Stimulated activated CD8-positive, alpha-beta memory T cell treated with anti-CD3 and anti-CD28 coated beads, Interleukin-15, amount 100 ng/mL, for 1 hour (primary cell): ENCODE results near the gene CLDN24.

ENCODE experiments used
- DNase-seq: peaks from one replicate; pipeline ENCODE4 v3.0.0-alpha.2; 2020; ENCODE audit warnings: low read depth

CLDN24 gene

DNA sequence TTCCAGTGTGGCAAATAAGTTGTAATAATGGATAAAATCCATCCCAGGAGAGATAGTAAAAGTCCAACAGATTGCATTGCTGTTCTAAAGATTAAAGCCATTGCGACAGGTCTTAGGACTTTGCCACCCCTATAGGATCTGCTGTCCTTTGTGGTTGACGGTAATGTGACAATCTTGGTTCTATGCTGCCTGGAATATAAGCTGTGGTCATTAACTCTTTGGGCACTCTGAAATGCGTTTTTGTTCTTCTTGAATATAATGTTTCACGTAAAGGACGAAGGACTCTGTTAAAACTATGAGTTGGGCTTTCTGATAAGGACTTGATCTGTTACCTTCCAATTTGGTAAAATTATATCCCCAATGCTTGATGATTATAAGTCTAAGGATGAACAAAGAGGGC is at the start of gene CLDN24:
CLDN24 (minus strand) TSS at position 101 of the 400 bp plus-strand sequence; CDS start at position 101, 0 bp downstream.
- no peak for DNase-seq

- DNase-seq: no peak
Observed at GRCh38 chr4:183370786-183371185, 48.6 kb upstream of the CLDN24 start.

GRCh38 chr4:183369073-183369472 is 46.8 kb upstream of the CLDN24 start:
- no peak for DNase-seq

DNA sequence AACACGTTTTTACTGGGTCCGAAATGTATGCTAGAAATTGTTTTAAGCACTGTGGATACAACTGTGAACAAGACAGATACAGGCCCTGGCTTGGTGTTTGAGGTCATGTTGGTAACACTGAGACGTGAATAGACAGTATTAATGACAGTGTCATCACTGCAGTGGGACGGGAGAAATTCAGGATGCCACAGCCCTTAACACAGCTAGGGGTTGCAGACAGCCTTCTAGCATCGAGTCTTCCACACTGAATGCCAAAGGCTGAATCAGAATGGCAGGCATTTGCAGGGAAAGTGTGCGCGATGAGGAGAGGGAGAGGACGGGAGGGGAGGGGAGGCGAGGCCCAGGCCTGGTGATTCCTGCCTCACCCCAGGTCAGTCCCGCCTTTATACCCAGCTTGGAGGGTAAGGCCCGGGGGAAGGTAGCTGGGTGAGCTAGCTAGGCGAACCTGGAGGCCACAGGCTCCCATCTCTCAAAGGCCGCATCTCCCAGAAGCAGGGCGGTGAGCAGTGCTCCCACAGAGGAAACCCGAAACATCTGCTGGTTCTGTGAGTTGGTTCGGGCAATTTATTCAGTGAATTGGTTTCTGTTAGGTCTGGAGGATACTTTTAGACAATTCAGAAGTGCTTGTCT is 44.1 kb upstream of the CLDN24 start:
- DNase-seq: no peak

- DNase-seq: no peak
Observed at GRCh38 chr4:183364025-183364424, 41.8 kb upstream of the CLDN24 start.

DNA sequence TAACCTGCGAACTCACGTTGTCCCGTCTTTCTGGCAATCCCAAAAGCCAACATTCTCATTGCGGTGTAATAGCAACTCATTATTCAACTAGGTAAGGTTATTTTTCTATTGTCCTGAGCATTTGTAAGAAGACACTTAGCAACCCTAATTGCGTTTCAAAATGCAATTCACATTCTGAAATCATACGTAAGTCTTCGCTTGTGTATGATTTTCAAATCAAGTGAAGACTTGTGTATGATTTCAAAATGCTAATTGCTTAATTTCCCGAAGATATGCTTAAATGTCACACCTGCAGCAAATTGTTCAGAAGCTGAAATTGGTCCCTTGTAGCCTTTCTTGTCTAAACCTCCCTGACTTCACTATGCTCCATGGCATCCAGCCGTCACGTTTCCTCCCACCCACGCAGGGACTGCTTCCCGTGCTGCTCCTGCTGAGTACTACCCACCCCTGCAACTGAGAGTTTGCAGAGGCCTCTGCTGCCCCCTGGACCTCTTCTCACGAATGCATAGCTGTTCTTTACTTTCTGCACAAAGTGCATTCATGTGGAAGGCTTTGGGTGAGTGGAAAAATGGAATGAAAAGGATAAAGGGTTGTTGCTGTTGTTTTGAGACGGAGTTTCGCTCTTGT is 40.8 kb upstream of the CLDN24 start:
- no peak for DNase-seq

DNA sequence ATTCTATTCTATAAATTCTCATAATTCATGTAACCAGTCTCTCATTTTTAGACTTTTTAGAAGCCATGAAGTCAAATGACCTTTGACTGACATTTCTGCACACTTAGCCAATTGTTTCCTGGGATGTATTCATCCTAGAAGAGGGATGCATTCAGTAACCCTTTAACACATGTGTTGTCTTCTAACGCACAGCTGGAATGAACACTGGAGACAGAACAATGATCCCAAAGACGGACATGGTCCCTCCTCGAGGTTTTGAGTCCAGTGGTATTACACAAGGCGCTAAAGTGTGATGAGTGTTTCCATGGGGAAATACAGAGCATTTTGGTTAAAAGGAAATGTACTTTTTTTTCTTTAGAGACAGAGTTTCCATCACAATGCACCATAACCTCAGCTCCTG is 39.8 kb upstream of the CLDN24 start:
- no peak for DNase-seq

GRCh38 chr4:183360161-183360919 is 38.1 kb upstream of the CLDN24 start:
- no peak for DNase-seq

DNA sequence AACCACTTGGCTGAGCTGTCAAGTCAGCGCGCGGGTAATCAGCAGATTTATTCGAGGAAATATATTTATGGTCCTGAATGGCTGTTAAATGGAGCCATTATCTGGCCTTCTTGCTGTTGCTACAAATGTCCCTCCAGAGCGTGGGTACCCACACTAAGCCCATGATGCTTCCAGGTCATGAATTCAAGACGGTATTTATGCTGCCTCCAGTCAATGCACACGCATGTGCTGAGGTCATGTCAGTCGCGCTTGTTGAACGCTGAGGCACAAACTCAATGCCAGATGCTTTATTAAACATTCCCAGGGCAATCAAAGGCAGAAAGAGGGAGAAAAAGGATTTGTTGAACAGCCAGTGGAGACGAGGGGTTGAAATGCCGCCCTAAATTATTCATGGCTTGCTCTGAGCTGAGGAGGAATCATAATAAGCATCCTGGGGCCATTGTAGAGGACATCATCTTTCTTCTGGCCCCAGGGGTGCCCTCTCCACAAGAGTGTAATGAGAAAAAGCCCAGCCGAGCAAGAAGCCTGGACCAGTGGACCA is 36.1 kb upstream of the CLDN24 start:
- DNase-seq: no peak

GRCh38 chr4:183356931-183357675 is 34.9 kb upstream of the CLDN24 start:
- no peak for DNase-seq

DNA sequence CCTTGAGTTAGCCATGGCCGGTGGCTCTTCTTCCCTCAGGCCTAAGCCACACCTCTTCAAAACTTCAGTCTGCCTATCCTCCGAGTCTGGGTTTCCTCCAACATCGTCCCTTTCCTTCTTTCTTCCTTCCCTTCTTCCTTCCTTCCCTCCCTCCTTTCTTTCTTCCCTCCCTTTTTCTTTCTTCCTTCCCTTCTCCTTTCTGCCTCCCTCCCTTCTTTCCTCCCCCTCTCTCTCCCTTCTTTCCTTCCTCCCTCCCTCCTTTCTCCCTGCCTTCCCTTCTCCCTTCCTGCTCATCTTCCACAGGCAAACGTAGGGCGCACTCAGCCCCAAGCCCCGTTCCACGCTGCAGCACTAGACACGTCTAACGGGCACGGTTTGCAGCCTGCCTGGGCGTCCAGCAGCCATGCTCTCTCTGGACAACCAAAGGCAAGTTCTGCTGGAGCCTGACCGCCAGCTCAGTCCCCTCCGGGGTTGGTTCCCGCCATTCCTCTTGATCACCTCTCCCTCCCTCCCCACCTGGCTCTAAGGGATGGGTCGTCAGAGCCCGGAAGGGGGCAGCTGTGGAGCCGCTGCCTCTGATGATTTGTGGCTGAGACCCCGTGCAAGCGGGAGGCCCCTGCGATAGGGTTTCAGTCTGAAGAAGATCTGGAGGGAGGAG is 34.1 kb upstream of the CLDN24 start:
- no peak for DNase-seq

- no peak for DNase-seq
Observed at GRCh38 chr4:183355405-183355804, 33.2 kb upstream of the CLDN24 start.

- no peak for DNase-seq
Observed at GRCh38 chr4:183354219-183354618, 32.0 kb upstream of the CLDN24 start.

GRCh38 chr4:183353557-183353956 is 31.3 kb upstream of the CLDN24 start:
- no peak for DNase-seq

- no peak for DNase-seq
Observed at GRCh38 chr4:183352546-183352945, 30.3 kb upstream of the CLDN24 start.

GRCh38 chr4:183350317-183351071 is 28.3 kb upstream of the CLDN24 start:
- no peak for DNase-seq

- no peak for DNase-seq
Observed at GRCh38 chr4:183349673-183350072, 27.4 kb upstream of the CLDN24 start.

DNA sequence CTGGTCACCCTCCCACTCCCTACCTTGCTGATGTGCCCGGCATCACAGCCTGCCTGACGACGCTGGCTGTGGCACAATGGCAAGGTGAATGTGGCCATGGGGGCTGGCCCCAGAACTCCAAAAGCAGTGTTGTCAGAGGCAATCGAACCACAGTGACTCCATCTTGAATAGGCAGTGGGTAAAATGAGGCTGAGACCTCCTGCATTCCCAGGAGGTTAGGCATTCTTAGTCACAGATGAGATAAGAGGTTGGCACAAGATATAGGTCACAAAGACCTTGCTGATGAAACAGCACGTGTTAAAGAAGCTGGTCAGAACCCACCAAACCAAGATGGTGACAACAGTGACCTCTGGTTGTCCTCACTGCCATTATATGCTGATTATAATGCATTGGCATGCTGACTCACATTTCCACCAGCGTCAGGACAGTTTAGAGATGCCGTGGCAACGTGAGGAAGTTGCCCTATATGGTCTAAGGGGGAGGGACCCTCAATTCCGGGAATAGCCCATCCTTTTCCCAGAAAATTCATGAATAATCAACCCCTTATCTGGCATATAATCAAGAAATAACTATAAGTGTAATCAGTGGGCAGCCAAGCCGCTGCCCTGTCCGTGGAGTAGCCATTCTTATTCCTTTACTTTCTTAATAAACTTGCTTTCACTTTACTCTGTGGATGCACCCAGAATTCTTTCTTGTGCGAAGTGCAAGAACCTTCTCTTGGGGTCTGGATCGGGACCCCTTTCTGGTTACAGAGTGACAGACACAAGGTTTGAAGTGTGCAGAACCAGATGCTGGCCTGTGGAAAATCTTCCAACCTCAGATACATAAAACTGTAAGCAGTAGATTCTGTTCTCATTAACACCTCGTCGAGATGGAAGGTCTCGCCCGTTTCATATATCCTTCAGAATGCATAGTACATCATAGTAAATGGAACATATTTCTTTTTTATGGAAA is 26.8 kb upstream of the CLDN24 start:
- DNase-seq: no peak

- no peak for DNase-seq
Observed at GRCh38 chr4:183348136-183348535, 25.9 kb upstream of the CLDN24 start.

- DNase-seq: no peak
Observed at GRCh38 chr4:183347566-183347965, 25.3 kb upstream of the CLDN24 start.
